Measurements from ENCODE around the gene MAPT.

Gene MAPT

GRCh38 chr17:45991341-45991740 lies 97.0 kb downstream of the MAPT start:
- TF ChIP-seq ZC3H10 (CRISPR knock-in tag; IDR thresholded peaks at IDR 0.05) (no peak), ZNF565 (CRISPR knock-in tag; conservative IDR thresholded peaks at IDR 0.05; ENCODE audit: low read depth) (no peak), TCF4 (CRISPR knock-in tag; IDR thresholded peaks at IDR 0.05; ENCODE audit: borderline replicate concordance) (no peak), ZFP3 (CRISPR knock-in tag; IDR thresholded peaks at IDR 0.05) (no peak), CREB5 (CRISPR knock-in tag; IDR thresholded peaks at IDR 0.05; ENCODE audit: low read depth) (no peak), ZNF70 (CRISPR knock-in tag; IDR thresholded peaks at IDR 0.05) (no peak), RARB (CRISPR knock-in tag; IDR thresholded peaks at IDR 0.05) (no peak), PPARA (CRISPR knock-in tag; IDR thresholded peaks at IDR 0.05; ENCODE audit: borderline replicate concordance) (no peak)

GRCh38 chr17:45992175-45992574 lies 97.8 kb downstream of the MAPT start:
- TF ChIP-seq, protein P1, sequence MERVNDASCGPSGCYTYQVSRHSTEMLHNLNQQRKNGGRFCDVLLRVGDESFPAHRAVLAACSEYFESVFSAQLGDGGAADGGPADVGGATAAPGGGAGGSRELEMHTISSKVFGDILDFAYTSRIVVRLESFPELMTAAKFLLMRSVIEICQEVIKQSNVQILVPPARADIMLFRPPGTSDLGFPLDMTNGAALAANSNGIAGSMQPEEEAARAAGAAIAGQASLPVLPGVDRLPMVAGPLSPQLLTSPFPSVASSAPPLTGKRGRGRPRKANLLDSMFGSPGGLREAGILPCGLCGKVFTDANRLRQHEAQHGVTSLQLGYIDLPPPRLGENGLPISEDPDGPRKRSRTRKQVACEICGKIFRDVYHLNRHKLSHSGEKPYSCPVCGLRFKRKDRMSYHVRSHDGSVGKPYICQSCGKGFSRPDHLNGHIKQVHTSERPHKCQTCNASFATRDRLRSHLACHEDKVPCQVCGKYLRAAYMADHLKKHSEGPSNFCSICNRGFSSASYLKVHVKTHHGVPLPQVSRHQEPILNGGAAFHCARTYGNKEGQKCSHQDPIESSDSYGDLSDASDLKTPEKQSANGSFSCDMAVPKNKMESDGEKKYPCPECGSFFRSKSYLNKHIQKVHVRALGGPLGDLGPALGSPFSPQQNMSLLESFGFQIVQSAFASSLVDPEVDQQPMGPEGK (CRISPR knock-in tag; IDR thresholded peaks at IDR 0.05; ENCODE audit: borderline replicate concordance) = no peak
- no peak for TF ChIP-seq ARNTL (CRISPR knock-in tag; IDR thresholded peaks at IDR 0.05; ENCODE audit: borderline replicate concordance, low read depth)
- no peak for TF ChIP-seq CSDC2 (CRISPR knock-in tag; IDR thresholded peaks at IDR 0.05)
- TF ChIP-seq ZFP30 (CRISPR knock-in tag; IDR thresholded peaks at IDR 0.05) = no peak
- no peak for TF ChIP-seq SNAI2 (CRISPR knock-in tag; IDR thresholded peaks at IDR 0.05)
- ATAC-seq = no peak

More at GRCh38 chr17:45991341-45991740, 97.0 kb downstream of the MAPT start:
- no peak for ATAC-seq

- TF ChIP-seq ZFP30 (CRISPR knock-in tag; IDR thresholded peaks at IDR 0.05) (no peak), CREB5 (CRISPR knock-in tag; IDR thresholded peaks at IDR 0.05; ENCODE audit: low read depth) (no peak), TOX (CRISPR knock-in tag; IDR thresholded peaks at IDR 0.05; ENCODE audit: borderline replicate concordance) (no peak), RARB (CRISPR knock-in tag; IDR thresholded peaks at IDR 0.05) (no peak), SNAI2 (CRISPR knock-in tag; IDR thresholded peaks at IDR 0.05) (no peak), ZNF8 (CRISPR knock-in tag; IDR thresholded peaks at IDR 0.05) (no peak), TCF4 (CRISPR knock-in tag; IDR thresholded peaks at IDR 0.05; ENCODE audit: borderline replicate concordance) (no peak), ISL1 (CRISPR knock-in tag; IDR thresholded peaks at IDR 0.05) (no peak), ZNF70 (CRISPR knock-in tag; IDR thresholded peaks at IDR 0.05) (no peak), ESRRG (CRISPR knock-in tag; IDR thresholded peaks at IDR 0.05) (no peak), OSR1 (CRISPR knock-in tag; IDR thresholded peaks at IDR 0.05) (no peak), ZNF565 (CRISPR knock-in tag; conservative IDR thresholded peaks at IDR 0.05; ENCODE audit: low read depth) (no peak), GLIS3 (CRISPR knock-in tag; IDR thresholded peaks at IDR 0.05) (no peak), CSRNP3 (CRISPR knock-in tag; IDR thresholded peaks at IDR 0.05) (no peak), PPARA (CRISPR knock-in tag; IDR thresholded peaks at IDR 0.05; ENCODE audit: borderline replicate concordance) (no peak)
- TF ChIP-seq, protein P1 (CRISPR knock-in tag; IDR thresholded peaks at IDR 0.05; ENCODE audit: borderline replicate concordance) = no peak
- peak; percentile 26; the same call in 1 of the 3 replicates for ATAC-seq
Measured at GRCh38 chr17:45992904-45993303, 98.5 kb downstream of the MAPT start.

DNA sequence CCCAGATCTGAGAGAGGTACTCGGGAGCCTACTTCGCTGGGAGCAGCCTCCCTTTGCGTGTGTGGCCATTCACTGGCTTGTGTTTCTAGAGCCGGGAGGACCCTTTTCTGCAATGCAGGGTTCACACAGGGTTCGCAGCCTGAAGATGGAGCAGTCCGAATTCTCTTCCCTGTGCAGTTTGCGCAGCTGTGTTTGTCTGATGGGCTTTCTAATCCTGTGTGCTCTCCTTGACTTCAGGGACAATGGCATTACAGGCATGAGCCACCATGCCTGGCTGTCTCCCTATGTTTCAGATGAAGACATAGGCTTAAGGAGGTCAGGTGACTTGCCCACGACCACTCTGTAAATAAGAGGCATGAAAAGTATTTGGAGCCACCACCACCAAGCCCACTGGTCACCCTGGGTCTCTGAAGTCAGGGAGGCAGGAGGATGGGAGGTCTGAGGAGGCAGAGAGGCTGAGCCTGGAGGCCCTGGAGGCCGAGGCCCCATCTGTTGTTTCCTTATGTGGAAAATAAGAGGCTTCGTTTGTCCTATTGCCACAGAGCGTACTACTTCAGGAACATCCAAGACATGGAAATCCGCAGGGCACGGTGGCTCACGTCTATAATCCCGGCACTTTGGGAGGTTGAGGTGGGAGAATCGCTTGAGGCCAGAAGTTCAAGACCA lies 99.7 kb downstream of the MAPT start:
- TF ChIP-seq TOX (CRISPR knock-in tag; IDR thresholded peaks at IDR 0.05; ENCODE audit: borderline replicate concordance) = no peak
- no peak for TF ChIP-seq ZNF565 (CRISPR knock-in tag; conservative IDR thresholded peaks at IDR 0.05; ENCODE audit: low read depth)
- TF ChIP-seq ZC3H10 (CRISPR knock-in tag; IDR thresholded peaks at IDR 0.05) = no peak
- TF ChIP-seq, protein P2, sequence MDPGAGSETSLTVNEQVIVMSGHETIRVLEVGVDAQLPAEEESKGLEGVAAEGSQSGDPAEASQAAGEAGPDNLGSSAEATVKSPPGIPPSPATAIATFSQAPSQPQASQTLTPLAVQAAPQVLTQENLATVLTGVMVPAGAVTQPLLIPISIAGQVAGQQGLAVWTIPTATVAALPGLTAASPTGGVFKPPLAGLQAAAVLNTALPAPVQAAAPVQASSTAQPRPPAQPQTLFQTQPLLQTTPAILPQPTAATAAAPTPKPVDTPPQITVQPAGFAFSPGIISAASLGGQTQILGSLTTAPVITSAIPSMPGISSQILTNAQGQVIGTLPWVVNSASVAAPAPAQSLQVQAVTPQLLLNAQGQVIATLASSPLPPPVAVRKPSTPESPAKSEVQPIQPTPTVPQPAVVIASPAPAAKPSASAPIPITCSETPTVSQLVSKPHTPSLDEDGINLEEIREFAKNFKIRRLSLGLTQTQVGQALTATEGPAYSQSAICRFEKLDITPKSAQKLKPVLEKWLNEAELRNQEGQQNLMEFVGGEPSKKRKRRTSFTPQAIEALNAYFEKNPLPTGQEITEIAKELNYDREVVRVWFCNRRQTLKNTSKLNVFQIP (CRISPR knock-in tag; IDR thresholded peaks at IDR 0.05; ENCODE audit: borderline replicate concordance, low read depth) = no peak
- no peak for TF ChIP-seq ESRRG (CRISPR knock-in tag; IDR thresholded peaks at IDR 0.05)
- no peak for TF ChIP-seq CSRNP3 (CRISPR knock-in tag; IDR thresholded peaks at IDR 0.05)
- TF ChIP-seq ZFP3 (CRISPR knock-in tag; IDR thresholded peaks at IDR 0.05) = no peak
- no peak for TF ChIP-seq RARB (CRISPR knock-in tag; IDR thresholded peaks at IDR 0.05)
- no peak for TF ChIP-seq ZNF8 (CRISPR knock-in tag; IDR thresholded peaks at IDR 0.05)
- TF ChIP-seq SNAI2 (CRISPR knock-in tag; IDR thresholded peaks at IDR 0.05) = no peak
- TF ChIP-seq CSDC2 (CRISPR knock-in tag; IDR thresholded peaks at IDR 0.05) = no peak
- no peak for TF ChIP-seq TCF4 (CRISPR knock-in tag; IDR thresholded peaks at IDR 0.05; ENCODE audit: borderline replicate concordance)
- TF ChIP-seq OSR1 (CRISPR knock-in tag; IDR thresholded peaks at IDR 0.05) = no peak
- TF ChIP-seq GLIS3 (CRISPR knock-in tag; IDR thresholded peaks at IDR 0.05) = no peak
- no peak for TF ChIP-seq ZFP30 (CRISPR knock-in tag; IDR thresholded peaks at IDR 0.05)
- ATAC-seq = no peak

Data from SK-N-SH treated with all-trans-retinoic acid at 6 μM for 48 hours (cell line).